ENCODE data around the gene INSYN1.

DNA sequence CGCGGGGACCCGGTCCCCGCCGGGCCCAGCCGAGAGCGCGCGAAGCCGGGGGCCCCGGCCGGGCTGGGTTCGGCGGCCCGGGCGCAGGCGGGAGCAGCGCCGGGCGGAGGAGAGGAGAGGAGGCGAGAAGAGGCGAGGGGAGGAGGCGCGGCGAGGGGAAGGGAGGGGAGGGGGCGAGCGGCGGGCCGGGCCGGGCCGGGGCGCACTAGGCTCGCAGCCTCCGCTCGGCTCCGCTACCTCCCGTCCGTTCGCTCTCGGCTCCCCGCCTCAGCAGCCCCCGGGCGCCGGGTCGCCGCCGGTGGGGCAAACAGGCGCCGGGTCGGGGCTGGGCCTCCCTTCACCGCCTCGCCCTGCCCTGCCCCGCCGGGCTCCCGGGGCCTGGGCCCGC, 351 bp downstream of the INSYN1 start:
- TF ChIP-seq CTCF (conservative IDR thresholded peaks at IDR 0.05; ENCODE audit: low read length), result no peak
- no peak for TF ChIP-seq EZH2phosphoT487 (IDR thresholded peaks at IDR 0.05; ENCODE audit: borderline replicate concordance, low read depth, low read length)
